GM21737 (cell line): ENCODE results near the gene C1orf159.

Source experiments
- ATAC-seq: cut with Tn5 transposase; IDR thresholded peaks from one replicate; pipeline ENCODE4 v1.9.1; 2021; ENCODE audit warnings: mild to moderate bottlenecking, moderate library complexity; ENCODE audit not compliant: unreplicated experiment

The C1orf159 gene

GRCh38 chr1:1043411-1043810 is 72.5 kb downstream of the C1orf159 start:
- no peak for ATAC-seq

- no peak for ATAC-seq
Measured at GRCh38 chr1:1042835-1043234, 73.1 kb downstream of the C1orf159 start.

GRCh38 chr1:1041873-1042272 is 74.0 kb downstream of the C1orf159 start:
- no peak for ATAC-seq

- ATAC-seq = no peak
Measured at GRCh38 chr1:1041092-1041523, 74.8 kb downstream of the C1orf159 start.

GRCh38 chr1:1040004-1040991 is 75.6 kb downstream of the C1orf159 start:
- no peak for ATAC-seq

GRCh38 chr1:1039145-1039910 is 76.6 kb downstream of the C1orf159 start:
- ATAC-seq = no peak

- ATAC-seq = no peak
Measured at GRCh38 chr1:1038694-1039093, 77.2 kb downstream of the C1orf159 start.

- no peak for ATAC-seq
Measured at GRCh38 chr1:1037366-1038327, 78.2 kb downstream of the C1orf159 start.

- no peak for ATAC-seq
Measured at GRCh38 chr1:1035291-1035943, 80.5 kb downstream of the C1orf159 start.

- ATAC-seq = no peak
Measured at GRCh38 chr1:1034439-1034781, 81.5 kb downstream of the C1orf159 start.

GRCh38 chr1:1033731-1034438 is 82.0 kb downstream of the C1orf159 start:
- ATAC-seq = no peak

- peak; percentile 76 for ATAC-seq
Measured at GRCh38 chr1:1033009-1033587, 82.8 kb downstream of the C1orf159 start.

GRCh38 chr1:1032424-1032823 is 83.5 kb downstream of the C1orf159 start:
- no peak for ATAC-seq
